Measurements from ENCODE around the gene SYT9.

The SYT9 gene

GRCh38 chr11:7484645-7485044 lies 232.9 kb downstream of the SYT9 start:
- DNase-seq: peak; percentile 95

- peak; percentile 84 for DNase-seq
Measured at GRCh38 chr11:7485186-7486097, 233.7 kb downstream of the SYT9 start, which contains the start of gene OLFML1. Gene OLFML1 (plus strand): TSS chr11:7485506. CDS start chr11:7485876, 370 bp downstream.

GRCh38 chr11:7486098-7486780 lies 234.5 kb downstream of the SYT9 start:
- DNase-seq: no peak

- DNase-seq: peak; percentile 18
Measured at GRCh38 chr11:7486781-7487140, 235.1 kb downstream of the SYT9 start.

GRCh38 chr11:7487360-7487759 lies 235.7 kb downstream of the SYT9 start:
- DNase-seq: no peak

- DNase-seq: no peak
Measured at GRCh38 chr11:7488681-7489080, 237.0 kb downstream of the SYT9 start.

- no peak for DNase-seq
Measured at GRCh38 chr11:7489376-7489775, 237.7 kb downstream of the SYT9 start.

GRCh38 chr11:7490054-7490453 lies 238.3 kb downstream of the SYT9 start:
- peak; percentile 85 for DNase-seq

- peak; percentile 48 for DNase-seq
Measured at GRCh38 chr11:7490535-7490934, 238.8 kb downstream of the SYT9 start.

- DNase-seq: no peak
Measured at GRCh38 chr11:7492253-7492652, 240.5 kb downstream of the SYT9 start.

GRCh38 chr11:7493670-7494069 lies 242.0 kb downstream of the SYT9 start:
- DNase-seq: no peak

- no peak for DNase-seq
Measured at GRCh38 chr11:7494086-7494745, 242.5 kb downstream of the SYT9 start.

- no peak for DNase-seq
Measured at GRCh38 chr11:7495882-7496551, 244.3 kb downstream of the SYT9 start.

- DNase-seq: no peak
Measured at GRCh38 chr11:7498193-7498592, 246.5 kb downstream of the SYT9 start.

- DNase-seq: no peak
Measured at GRCh38 chr11:7499081-7499480, 247.4 kb downstream of the SYT9 start.

GRCh38 chr11:7500251-7500650 lies 248.5 kb downstream of the SYT9 start:
- DNase-seq: no peak

- no peak for DNase-seq
Measured at GRCh38 chr11:7501251-7501650, 249.5 kb downstream of the SYT9 start.

GRCh38 chr11:7501894-7502293 lies 250.2 kb downstream of the SYT9 start:
- DNase-seq: no peak

GRCh38 chr11:7506243-7506642 lies 254.5 kb downstream of the SYT9 start:
- DNase-seq: no peak

- DNase-seq: no peak
Measured at GRCh38 chr11:7508087-7508486, 256.4 kb downstream of the SYT9 start.

- DNase-seq: no peak
Measured at GRCh38 chr11:7509966-7510365, 258.3 kb downstream of the SYT9 start.

GRCh38 chr11:7511401-7511800 lies 259.7 kb downstream of the SYT9 start:
- DNase-seq: no peak

Data from NCI-H226 (cell line).